Subcutaneous abdominal adipose tissue (tissue), 5 donors: Measurements from ENCODE around the gene CNTNAP2.
A peak's percentile ranks its signal among the peaks of the same experiment; 100 is the strongest.

Experiments used
- H3K27ac ChIP-seq: one replicate; pipeline ENCODE4 v1.7.0; 2013; ENCODE audit warnings: low read depth, mild to moderate bottlenecking, inconsistent platforms, low read length, moderate library complexity
- H3K27me3 ChIP-seq, 5 donors: one replicate each; pipeline ENCODE4 v1.7.0; 2013; ENCODE audit warnings: low read length in 5 of 5, inconsistent platforms in 1 of 5; ENCODE audit not compliant: control insufficient read depth in 5 of 5, insufficient read depth in 4 of 5
- H3K36me3 ChIP-seq, 5 donors: one replicate each; pipeline ENCODE4 v1.7.0; 2013; ENCODE audit warnings: low read length in 5 of 5; ENCODE audit not compliant: control insufficient read depth in 5 of 5, insufficient read depth in 5 of 5
- H3K4me1 ChIP-seq, 5 donors: one replicate each; pipeline ENCODE4 v1.7.0; 2013; ENCODE audit warnings: low read length in 5 of 5, mild to moderate bottlenecking in 3 of 5, moderate library complexity in 1 of 5; ENCODE audit not compliant: control insufficient read depth in 5 of 5, insufficient read depth in 5 of 5
- H3K4me3 ChIP-seq, 5 donors: one replicate each; pipeline ENCODE4 v1.7.0; 2013; ENCODE audit warnings: low read length in 5 of 5, low read depth in 1 of 5
- H3K9ac ChIP-seq, 5 donors: one replicate each; pipeline ENCODE4 v1.7.0; 2013; ENCODE audit warnings: low read length in 5 of 5, mild to moderate bottlenecking in 4 of 5, moderate library complexity in 3 of 5
- H3K9me3 ChIP-seq, 5 donors: one replicate each; pipeline ENCODE4 v1.7.0; 2013; ENCODE audit warnings: low read length in 5 of 5; ENCODE audit not compliant: control insufficient read depth in 5 of 5
- donor health status: healthy.
- donor health status: healthy.
- donor health status: healthy.
- donor health status: healthy.
- donor health status: healthy.

The CNTNAP2 gene

DNA sequence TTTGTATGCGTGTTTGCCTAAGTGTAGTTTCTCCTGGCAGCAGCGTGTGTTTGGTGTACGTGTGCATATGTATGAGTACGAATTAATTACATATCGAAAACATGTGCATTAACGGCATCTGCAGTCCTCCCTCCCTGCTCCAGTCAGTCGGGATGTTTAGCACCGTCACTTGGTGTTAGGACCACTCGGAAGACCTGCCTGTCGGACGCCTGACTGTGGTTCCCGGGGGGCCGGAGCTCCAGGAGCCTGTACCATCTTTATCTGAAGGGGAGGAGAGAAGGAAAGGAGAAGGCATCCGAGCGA is 1.1 kb upstream of the CNTNAP2 start:
- Histone ChIP-seq H3K9ac (no peak overlapping the region), H3K4me3 (peak overlapping the region in 3 of 5 donors; percentile 58 to 60 (median 59)), H3K36me3 (no peaks in the 10 kb centered on the region), H3K27ac (no peak overlapping the region), H3K27me3 (peaks cover 0 to 18% (median 12%) of the 10 kb centered on the region in 5 donors), H3K9me3 (no peaks in the 10 kb centered on the region), H3K4me1 (peaks cover 0 to 16% (median 14%) of the 10 kb centered on the region in 5 donors)

DNA sequence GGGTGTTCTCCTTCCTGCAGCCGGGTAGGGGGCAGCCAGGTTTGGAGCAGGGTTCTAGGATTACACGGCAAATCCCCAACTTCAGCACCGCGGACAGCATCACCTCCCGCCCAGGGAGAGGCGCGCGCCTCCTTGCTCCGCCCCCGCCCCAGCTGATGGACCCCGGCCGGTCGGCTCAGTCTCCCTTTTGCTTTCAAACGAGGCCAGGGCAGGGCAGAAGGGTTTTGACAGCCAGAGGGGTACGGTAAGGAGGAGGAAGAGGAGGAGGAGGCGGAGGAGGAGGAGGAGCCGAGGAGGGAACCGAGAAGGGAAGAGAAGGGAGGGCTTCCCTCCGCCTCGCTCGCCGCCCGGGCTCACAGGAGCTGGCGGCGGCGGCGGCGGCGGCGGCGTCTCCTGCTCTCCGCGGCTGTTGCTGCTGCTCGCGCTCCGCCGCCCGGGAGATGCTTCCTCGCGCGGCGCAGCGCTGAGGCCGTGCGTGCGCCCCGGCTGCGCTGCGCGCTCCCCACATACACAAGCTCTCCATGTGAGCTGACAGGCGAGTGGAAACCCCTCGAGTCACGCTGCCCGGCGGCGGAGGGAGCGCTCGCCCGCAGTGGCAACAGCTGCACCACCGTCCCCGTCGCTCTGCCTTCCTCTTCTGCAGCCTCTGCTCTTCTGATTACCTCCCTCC is 615 bp upstream of the CNTNAP2 start:
- Histone ChIP-seq H3K27ac (no peak overlapping the region), H3K36me3 (no peaks in the 10 kb centered on the region), H3K4me1 (peaks cover 0 to 16% (median 14%) of the 10 kb centered on the region in 5 donors), H3K4me3 (peak overlapping the region; percentile 56 to 68 (median 59)), H3K27me3 (peaks cover 0 to 18% (median 12%) of the 10 kb centered on the region in 5 donors), H3K9me3 (no peaks in the 10 kb centered on the region), H3K9ac (no peak overlapping the region)

DNA sequence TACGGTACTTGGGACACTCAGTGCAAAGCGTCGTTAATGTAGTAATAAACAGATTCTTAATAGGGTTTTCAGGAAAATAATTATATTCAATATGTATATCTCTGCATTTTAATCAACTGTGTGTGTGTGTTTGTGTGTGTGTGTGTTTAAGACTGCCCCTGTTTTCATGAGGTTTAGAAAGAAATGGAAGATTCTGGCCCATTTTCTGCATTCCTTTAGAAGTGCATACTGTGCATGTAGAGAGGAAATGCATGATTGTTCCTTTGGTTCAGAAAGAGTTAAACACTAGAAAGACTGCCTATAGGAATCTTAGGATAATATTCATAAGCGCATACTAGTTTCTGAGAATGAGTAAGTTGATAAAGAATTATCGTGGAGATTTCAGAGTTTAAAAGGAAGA is 975 bp downstream of the CNTNAP2 start:
- H3K9ac ChIP-seq, result no peak overlapping the region
- H3K27me3 ChIP-seq, result peaks cover 0 to 18% (median 12%) of the 10 kb centered on the region in 5 donors
- no peaks in the 10 kb centered on the region for H3K36me3 ChIP-seq
- no peak overlapping the region for H3K27ac ChIP-seq
- H3K4me3 ChIP-seq, result no peak overlapping the region
- H3K4me1 ChIP-seq, result peaks cover 0 to 16% (median 14%) of the 10 kb centered on the region in 5 donors
- H3K9me3 ChIP-seq, result no peaks in the 10 kb centered on the region

DNA sequence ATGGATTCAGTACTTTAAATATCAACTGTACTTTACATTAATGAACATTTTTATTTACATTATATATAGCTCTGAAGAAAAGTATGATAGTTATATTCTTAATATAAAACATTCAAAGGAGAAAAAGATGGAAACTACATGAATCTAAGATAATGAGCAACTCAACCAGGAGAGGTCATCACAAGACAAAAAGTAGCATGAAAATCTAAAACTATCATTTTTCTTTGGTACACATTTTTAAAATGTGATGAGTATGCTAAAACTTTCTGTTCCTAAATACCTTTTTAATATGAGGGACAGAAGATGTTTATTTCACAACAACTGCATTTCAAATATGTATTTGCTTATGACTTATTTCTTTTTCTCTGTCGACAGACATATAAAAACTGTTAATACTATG is 2.4 kb downstream of the CNTNAP2 start:
- Histone ChIP-seq H3K36me3 (no peaks in the 10 kb centered on the region), H3K27me3 (peaks cover 0 to 18% (median 12%) of the 10 kb centered on the region in 5 donors), H3K9ac (no peak overlapping the region), H3K9me3 (no peaks in the 10 kb centered on the region), H3K4me1 (peaks cover 0 to 16% (median 14%) of the 10 kb centered on the region in 5 donors), H3K4me3 (no peak overlapping the region), H3K27ac (no peak overlapping the region)

DNA sequence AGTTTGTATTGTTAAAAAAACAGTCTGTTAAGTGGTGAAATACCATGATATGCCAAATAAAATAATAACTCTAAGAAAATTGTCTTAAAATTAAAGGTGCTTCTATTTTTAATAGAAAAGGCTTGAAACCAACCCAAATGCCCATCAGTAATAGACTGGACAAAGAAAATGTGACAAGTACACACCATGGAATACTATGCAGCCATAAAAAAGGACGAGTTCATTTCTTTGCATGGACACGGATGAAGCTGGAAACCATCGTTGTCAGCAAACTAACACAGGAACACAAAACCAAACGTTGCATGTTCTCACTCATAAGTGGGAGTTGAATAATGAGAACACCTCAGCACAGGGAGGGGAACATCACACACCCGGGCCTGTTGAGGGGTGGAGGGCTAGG is 7.1 kb downstream of the CNTNAP2 start:
- no peak overlapping the region for H3K27ac ChIP-seq
- H3K4me3 ChIP-seq, result no peak overlapping the region
- H3K4me1 ChIP-seq, result no peaks in the 10 kb centered on the region
- H3K9me3 ChIP-seq, result no peaks in the 10 kb centered on the region
- no peak overlapping the region for H3K9ac ChIP-seq
- H3K36me3 ChIP-seq, result no peaks in the 10 kb centered on the region
- H3K27me3 ChIP-seq, result no peaks in the 10 kb centered on the region

DNA sequence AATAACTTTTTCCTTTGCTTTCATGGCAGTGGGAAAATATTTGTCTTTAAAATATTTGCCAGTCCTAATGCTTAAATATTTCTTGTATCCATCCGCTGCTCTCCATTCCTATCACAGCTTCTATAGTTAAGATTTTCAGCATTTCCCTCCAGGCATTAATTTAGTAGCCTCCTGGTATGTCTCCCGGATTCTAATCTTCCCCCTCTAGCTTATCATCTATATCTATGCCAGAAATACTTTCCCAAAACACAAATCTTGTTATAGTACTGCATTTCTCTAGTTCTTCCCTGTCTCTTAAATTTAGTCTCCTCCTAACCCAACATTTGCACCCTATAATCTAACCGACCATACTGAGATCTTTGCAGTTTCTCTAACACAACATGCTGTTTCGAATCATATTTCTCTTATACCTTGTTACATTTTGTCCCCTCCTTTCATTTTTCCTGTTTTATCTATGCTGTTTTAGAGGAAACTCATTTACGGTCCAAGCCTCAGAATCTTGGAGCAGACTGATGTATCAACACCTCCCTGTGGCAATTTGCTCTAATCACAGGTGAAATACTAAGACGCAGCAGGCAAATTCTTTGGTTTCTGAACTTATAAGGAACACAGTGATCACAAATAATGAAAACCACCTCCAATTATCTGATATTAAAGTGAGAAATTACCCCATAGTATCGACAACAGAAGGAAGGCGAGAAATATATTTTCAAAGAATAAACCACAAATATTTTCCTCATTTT is 10.3 kb downstream of the CNTNAP2 start:
- H3K4me3 ChIP-seq, result no peak overlapping the region
- no peaks in the 10 kb centered on the region for H3K27me3 ChIP-seq
- H3K9me3 ChIP-seq, result no peaks in the 10 kb centered on the region
- no peak overlapping the region for H3K27ac ChIP-seq
- H3K9ac ChIP-seq, result no peak overlapping the region
- no peaks in the 10 kb centered on the region for H3K36me3 ChIP-seq
- no peaks in the 10 kb centered on the region for H3K4me1 ChIP-seq

DNA sequence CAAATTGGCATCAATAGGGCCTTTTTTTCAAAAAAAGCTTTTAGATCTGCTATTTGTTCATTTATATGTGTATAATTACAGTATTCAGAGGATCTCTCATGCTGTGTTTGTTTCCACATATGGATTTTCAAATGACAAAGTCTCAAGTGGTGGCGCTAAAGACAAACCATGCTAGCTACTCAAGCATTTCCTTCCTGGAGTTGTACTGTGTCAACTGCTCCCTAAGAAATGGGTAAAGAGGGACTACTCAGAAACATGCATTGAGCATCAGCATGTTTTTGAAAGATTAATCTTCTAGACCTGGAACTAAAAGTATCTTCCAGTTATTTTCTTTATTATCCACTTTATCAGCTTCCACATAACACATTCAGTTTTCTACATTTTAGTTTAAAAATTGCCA is 12.7 kb downstream of the CNTNAP2 start:
- no peaks in the 10 kb centered on the region for H3K27me3 ChIP-seq
- no peaks in the 10 kb centered on the region for H3K36me3 ChIP-seq

DNA sequence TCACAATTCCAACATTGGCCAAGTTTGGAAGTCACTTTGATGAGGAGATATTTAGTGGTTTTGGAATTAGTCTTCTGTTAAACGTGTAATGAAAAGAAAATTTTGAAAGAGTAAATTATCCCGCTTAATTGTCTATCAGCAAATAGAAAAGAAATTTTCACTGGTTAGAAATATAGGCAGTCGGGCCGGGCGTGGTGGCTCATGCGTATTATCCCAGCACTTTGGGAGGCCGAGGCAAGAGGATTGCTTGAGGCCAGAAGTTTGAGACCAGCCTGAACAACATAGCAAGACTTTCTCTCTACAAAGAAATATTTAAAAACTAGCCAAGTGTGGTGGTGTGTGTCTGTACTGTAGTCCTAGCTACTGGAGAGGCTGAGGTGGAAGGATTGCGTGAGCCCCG is 13.4 kb downstream of the CNTNAP2 start:
- H3K9ac ChIP-seq, result no peak overlapping the region
- no peaks in the 10 kb centered on the region for H3K4me1 ChIP-seq

More for the DNA sequence above, 12.7 kb downstream of the CNTNAP2 start:
- Histone ChIP-seq H3K27ac (no peak overlapping the region), H3K4me3 (no peak overlapping the region), H3K9me3 (no peaks in the 10 kb centered on the region), H3K9ac (no peak overlapping the region), H3K4me1 (no peaks in the 10 kb centered on the region)

DNA sequence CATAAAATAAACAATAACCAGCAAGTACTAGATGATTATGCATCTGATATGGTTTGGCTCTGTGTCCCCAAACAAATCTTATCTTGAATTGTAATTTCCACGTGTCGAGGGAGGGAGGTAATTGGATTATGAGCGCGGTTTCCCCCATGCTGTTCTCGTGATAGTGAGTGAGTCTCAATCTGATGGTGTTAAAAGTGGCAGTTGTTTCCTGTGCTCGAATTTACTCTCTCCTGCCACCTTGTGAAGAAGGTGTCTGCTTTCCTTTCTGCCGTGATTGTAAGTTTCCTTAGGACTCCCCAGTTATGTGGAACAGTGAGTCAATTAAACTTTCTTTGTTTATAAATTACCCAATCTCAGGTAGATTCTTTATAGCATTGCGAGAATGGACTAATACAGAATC is 15.1 kb downstream of the CNTNAP2 start:
- Histone ChIP-seq H3K4me1 (no peaks in the 10 kb centered on the region), H3K36me3 (no peaks in the 10 kb centered on the region), H3K9ac (no peak overlapping the region), H3K9me3 (no peaks in the 10 kb centered on the region), H3K4me3 (no peak overlapping the region), H3K27ac (no peak overlapping the region), H3K27me3 (no peaks in the 10 kb centered on the region)

More for the DNA sequence above, 13.4 kb downstream of the CNTNAP2 start:
- H3K36me3 ChIP-seq, result no peaks in the 10 kb centered on the region
- H3K4me3 ChIP-seq, result no peak overlapping the region
- H3K9me3 ChIP-seq, result no peaks in the 10 kb centered on the region
- no peak overlapping the region for H3K27ac ChIP-seq
- H3K27me3 ChIP-seq, result no peaks in the 10 kb centered on the region

DNA sequence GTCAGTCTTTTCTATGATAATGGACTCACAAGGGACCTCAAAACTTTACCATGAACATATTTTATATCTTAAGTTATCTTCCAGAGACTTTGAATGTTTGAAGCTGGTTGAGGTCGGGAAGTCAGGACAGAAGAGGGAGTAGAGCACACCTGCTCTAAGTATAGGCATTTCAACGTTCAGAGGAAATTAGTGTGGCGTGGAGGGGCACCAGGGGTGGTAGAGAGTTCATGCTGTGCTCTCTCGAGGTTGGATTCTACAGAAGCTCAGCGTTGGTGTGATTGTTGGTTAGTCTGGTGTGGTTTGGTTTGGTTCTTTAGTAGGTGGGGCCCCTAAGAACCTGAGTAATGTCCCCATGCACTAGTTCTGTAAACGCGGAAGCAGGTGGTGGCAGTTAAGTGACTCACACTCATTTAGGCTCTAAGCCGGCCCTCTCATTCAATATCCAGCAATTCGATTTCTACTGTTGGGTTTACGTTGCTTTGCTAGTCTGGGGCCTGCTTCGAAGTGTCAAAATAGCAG is 19.8 kb downstream of the CNTNAP2 start:
- no peaks in the 10 kb centered on the region for H3K36me3 ChIP-seq
- no peak overlapping the region for H3K9ac ChIP-seq
- no peaks in the 10 kb centered on the region for H3K9me3 ChIP-seq
- no peaks in the 10 kb centered on the region for H3K27me3 ChIP-seq
- no peak overlapping the region for H3K27ac ChIP-seq
- H3K4me1 ChIP-seq, result no peaks in the 10 kb centered on the region
- no peak overlapping the region for H3K4me3 ChIP-seq
